OCI-LY7 (cell line): Measurements from ENCODE around the gene CYP2A7. TPM values are rescaled to one million over a fixed set of nuclear protein-coding genes. Genes with fewer than 3 reads are reported as not detected.
"Not testable (repeated sequence)": the region's sequence is repeated elsewhere in the genome, so short reads cannot be mapped to it uniquely, and the experiment has no call there.

Experiments
- BruUV-seq: library from RNA; stranded (reverse); fragments of 400-500 nt; replicated peaks from 2 replicates; lab custom pipeline; 2021; lab: Mats Ljungman, UMichigan
- CTCF ChIA-PET: fragments of 300-600 bp; sonication (Branson Sonifier 250); formaldehyde crosslinking; loops from one replicate; lab custom pipeline; 2022; ENCODE audit warnings: antibody characterized with exemption; ENCODE audit not compliant: unreplicated experiment; lab: Charles Lee
- POLR2A ChIA-PET: fragments of 300-600 bp; sonication (Branson Sonifier 250); formaldehyde crosslinking; loops from one replicate; lab custom pipeline; 2022; ENCODE audit warnings: antibody characterized with exemption; lab: Charles Lee
- DNase-seq: peaks from one replicate; pipeline ENCODE4 v3.0.0-alpha.2; 2015; ENCODE audit warnings: low spot score
- H2AFZ ChIP-seq: fragments of 200-600 bp; sonication (generic), shearing (Covaris generic); 2 replicates; pipeline ENCODE4 v1.6.1; 2014; ENCODE audit warnings: mild to moderate bottlenecking, antibody characterized with exemption, low read length, moderate library complexity
- H3K27ac ChIP-seq: fragments of 200-600 bp; sonication (generic); 2 replicates; pipeline ENCODE4 v1.5.1; 2014; ENCODE audit warnings: mixed run types, low read depth, mild to moderate bottlenecking, moderate library complexity, low read length, inconsistent platforms; ENCODE audit not compliant: poor library complexity, severe bottlenecking
- H3K36me3 ChIP-seq: fragments of 200-600 bp; sonication (generic); 2 replicates; pipeline ENCODE4 v1.6.1; 2014; ENCODE audit warnings: mild to moderate bottlenecking, antibody characterized with exemption, low read length, moderate library complexity, mixed read lengths; ENCODE audit not compliant: insufficient read depth
- H3K4me1 ChIP-seq: fragments of 200-600 bp; sonication (generic); 2 replicates; pipeline ENCODE4 v1.5.1; 2014; ENCODE audit warnings: mild to moderate bottlenecking, low read length; ENCODE audit not compliant: insufficient read depth, poor library complexity, severe bottlenecking
- H3K4me2 ChIP-seq: fragments of 200-600 bp; sonication (generic); 2 replicates; pipeline ENCODE4 v1.6.1; 2014; ENCODE audit warnings: mild to moderate bottlenecking, low read length
- H3K4me3 ChIP-seq: fragments of 200-600 bp; sonication (generic); 2 replicates; pipeline ENCODE4 v1.5.1; 2014; ENCODE audit warnings: mild to moderate bottlenecking, low read depth, low read length; ENCODE audit not compliant: poor library complexity, severe bottlenecking
- H3K79me2 ChIP-seq: fragments of 200-600 bp; sonication (generic); 2 replicates; pipeline ENCODE4 v1.6.1; 2016; ENCODE audit warnings: low read depth, mild to moderate bottlenecking, low read length, moderate library complexity, mixed read lengths; ENCODE audit not compliant: insufficient read depth
- H3K9me2 ChIP-seq: fragments of 200-600 bp; sonication (generic); 2 replicates; pipeline ENCODE4 v1.6.1; 2016; ENCODE audit warnings: mild to moderate bottlenecking, low read length, mixed read lengths; ENCODE audit not compliant: insufficient read depth
- H3K9me3 ChIP-seq: fragments of 200-600 bp; sonication (generic); 2 replicates; pipeline ENCODE4 v1.6.1; 2014; ENCODE audit warnings: mild to moderate bottlenecking, mixed run types, low read length, mixed read lengths
- H4K20me1 ChIP-seq: fragments of 200-600 bp; sonication (generic); 2 replicates; pipeline ENCODE4 v1.6.1; 2014; ENCODE audit warnings: mild to moderate bottlenecking, antibody characterized with exemption, low read length, moderate library complexity, mixed read lengths; ENCODE audit not compliant: insufficient read depth
- CTCF ChIP-seq: fragments of 200-600 bp; sonication (generic); conservative IDR thresholded peaks from 2 replicates; pipeline ENCODE4 v1.5.1; 2014; ENCODE audit warnings: mild to moderate bottlenecking, antibody characterized with exemption, low read length, moderate library complexity, mixed read lengths
- EZH2phosphoT487 ChIP-seq: fragments of 200-600 bp; sonication (generic); IDR thresholded peaks from 2 replicates; pipeline ENCODE4 v1.6.1; 2018; ENCODE audit warnings: low read depth, borderline replicate concordance, mild to moderate bottlenecking, mixed run types, antibody characterized with exemption, low read length, moderate library complexity, mixed read lengths
- intact Hi-C: fragments of 100-400 bp; cut with micrococcal nuclease; formaldehyde crosslinking; loops from one replicate; pipeline ENCODE4 v1.10.0; 2022; ENCODE audit not compliant: unreplicated experiment
- total RNA-seq, 2 experiments: library from RNA; depleted of rRNA in 1 of 2; stranded (reverse); fragments of >200 nt in 1 of 2; shearing (Covaris generic) in 1 of 2; gene quantifications; 2 replicates each; pipeline ENCODE4 v1.2.3, GENCODE V29; 2014 to 2022

The CYP2A7 gene
- total RNA-seq, 2 experiments from 2014 or later, result not detected

GRCh38 chr19:40908976-40909375, 26.9 kb upstream of the CYP2A7 start:
- no peak overlapping the region for H2AFZ ChIP-seq
- BruUV-seq, result no TSS peak
- ChIA-PET CTCF (no interaction called here), POLR2A (no interaction called here)
- H3K4me3 ChIP-seq, result no peak overlapping the region
- DNase-seq, result no peak
- no peak overlapping the region for H3K4me2 ChIP-seq
- no peaks in the 10 kb centered on the region for H3K4me1 ChIP-seq
- H3K9me3 ChIP-seq, result no peaks in the 10 kb centered on the region
- no peaks in the 10 kb centered on the region for H3K9me2 ChIP-seq
- H4K20me1 ChIP-seq, result no peaks in the 10 kb centered on the region
- H3K36me3 ChIP-seq, result no peaks in the 10 kb centered on the region
- TF ChIP-seq CTCF (no peak), EZH2phosphoT487 (no peak)
- intact Hi-C loops, result no loop called here
- no peak overlapping the region for H3K27ac ChIP-seq
- H3K79me2 ChIP-seq, result no peaks in the 10 kb centered on the region

- no peaks in the 10 kb centered on the region for H3K36me3 ChIP-seq
- no peaks in the 10 kb centered on the region for H4K20me1 ChIP-seq
- no peak overlapping the region for H3K4me3 ChIP-seq
- ChIA-PET CTCF (no interaction called here), POLR2A (no interaction called here)
- no peak overlapping the region for H3K27ac ChIP-seq
- no peak for TF ChIP-seq CTCF
- TF ChIP-seq EZH2phosphoT487, result no peak
- no TSS peak for BruUV-seq
- no peaks in the 10 kb centered on the region for H3K4me1 ChIP-seq
- H3K4me2 ChIP-seq, result no peak overlapping the region
- no peaks in the 10 kb centered on the region for H3K9me3 ChIP-seq
- H3K79me2 ChIP-seq, result no peaks in the 10 kb centered on the region
- intact Hi-C loops, result no loop called here
- H2AFZ ChIP-seq, result no peak overlapping the region
- H3K9me2 ChIP-seq, result no peaks in the 10 kb centered on the region
- DNase-seq, result no peak
Measured at GRCh38 chr19:40907968-40908735, 26.1 kb upstream of the CYP2A7 start.

- H3K4me3 ChIP-seq, result no peak overlapping the region
- no peak overlapping the region for H3K27ac ChIP-seq
- BruUV-seq, result no TSS peak
- H3K9me3 ChIP-seq, result no peaks in the 10 kb centered on the region
- POLR2A ChIA-PET, result no interaction called here
- no peaks in the 10 kb centered on the region for H3K4me1 ChIP-seq
- intact Hi-C loops, result no loop called here
- TF ChIP-seq EZH2phosphoT487 (no peak), CTCF (no peak)
- H2AFZ ChIP-seq, result no peak overlapping the region
- CTCF ChIA-PET, result no interaction called here
- H3K9me2 ChIP-seq, result no peaks in the 10 kb centered on the region
- no peak overlapping the region for H3K4me2 ChIP-seq
- no peaks in the 10 kb centered on the region for H3K36me3 ChIP-seq
- DNase-seq, result no peak
- H4K20me1 ChIP-seq, result no peaks in the 10 kb centered on the region
- H3K79me2 ChIP-seq, result no peaks in the 10 kb centered on the region
Measured at GRCh38 chr19:40906512-40906911, 24.5 kb upstream of the CYP2A7 start.

GRCh38 chr19:40904673-40905156, 22.7 kb upstream of the CYP2A7 start:
- H3K4me3 ChIP-seq, POLR2A ChIA-PET, BruUV-seq, H3K79me2 ChIP-seq, H2AFZ ChIP-seq, DNase-seq, H3K9me2 ChIP-seq, H4K20me1 ChIP-seq, H3K4me2 ChIP-seq, intact Hi-C loops, H3K27ac ChIP-seq, CTCF ChIA-PET, H3K9me3 ChIP-seq, H3K36me3 ChIP-seq, H3K4me1 ChIP-seq: not testable (repeated sequence)
